HG03039 (cell line): ENCODE data around the gene TICRR.

Experiments used
- ATAC-seq: cut with Tn5 transposase; IDR thresholded peaks from one replicate; pipeline ENCODE4 v1.9.1; 2021; ENCODE audit warnings: mild to moderate bottlenecking, moderate library complexity; ENCODE audit not compliant: unreplicated experiment

TICRR gene

GRCh38 chr15:89627256-89627970 is 52.1 kb downstream of the TICRR start:
- no peak for ATAC-seq

- no peak for ATAC-seq
These were observed 53.0 kb downstream of the TICRR start for GRCh38 chr15:89628301-89628700.

GRCh38 chr15:89628806-89629715 is 53.8 kb downstream of the TICRR start:
- no peak for ATAC-seq

GRCh38 chr15:89629829-89630228 is 54.6 kb downstream of the TICRR start:
- no peak for ATAC-seq

- no peak for ATAC-seq
These were observed 55.0 kb downstream of the TICRR start for GRCh38 chr15:89630260-89630659.

- ATAC-seq: no peak
These were observed 56.0 kb downstream of the TICRR start for GRCh38 chr15:89630974-89631901.

GRCh38 chr15:89631902-89632264 is 56.6 kb downstream of the TICRR start:
- no peak for ATAC-seq

GRCh38 chr15:89632563-89633430 is 57.5 kb downstream of the TICRR start:
- no peak for ATAC-seq

GRCh38 chr15:89633585-89633984 is 58.3 kb downstream of the TICRR start:
- ATAC-seq: no peak

GRCh38 chr15:89640245-89640644 is 65.0 kb downstream of the TICRR start:
- no peak for ATAC-seq

GRCh38 chr15:89641053-89641452 is 65.8 kb downstream of the TICRR start:
- no peak for ATAC-seq

GRCh38 chr15:89642106-89642505 is 66.8 kb downstream of the TICRR start:
- no peak for ATAC-seq

- ATAC-seq: no peak
These were observed 70.4 kb downstream of the TICRR start for GRCh38 chr15:89645680-89646079.

- ATAC-seq: no peak
These were observed 71.3 kb downstream of the TICRR start for GRCh38 chr15:89646416-89647141.

- no peak for ATAC-seq
These were observed 72.1 kb downstream of the TICRR start for GRCh38 chr15:89647191-89647851.

GRCh38 chr15:89648106-89649012 is 73.1 kb downstream of the TICRR start:
- no peak for ATAC-seq

GRCh38 chr15:89649013-89649625 is 73.8 kb downstream of the TICRR start:
- no peak for ATAC-seq
